GM19240 (cell line): ENCODE measurements around the gene CACNA1C.

Source experiments
- DNase-seq: peaks from one replicate; pipeline ENCODE4 v3.0.0; 2011; ENCODE audit warnings: low spot score; ENCODE audit not compliant: insufficient read length

CACNA1C gene

DNA sequence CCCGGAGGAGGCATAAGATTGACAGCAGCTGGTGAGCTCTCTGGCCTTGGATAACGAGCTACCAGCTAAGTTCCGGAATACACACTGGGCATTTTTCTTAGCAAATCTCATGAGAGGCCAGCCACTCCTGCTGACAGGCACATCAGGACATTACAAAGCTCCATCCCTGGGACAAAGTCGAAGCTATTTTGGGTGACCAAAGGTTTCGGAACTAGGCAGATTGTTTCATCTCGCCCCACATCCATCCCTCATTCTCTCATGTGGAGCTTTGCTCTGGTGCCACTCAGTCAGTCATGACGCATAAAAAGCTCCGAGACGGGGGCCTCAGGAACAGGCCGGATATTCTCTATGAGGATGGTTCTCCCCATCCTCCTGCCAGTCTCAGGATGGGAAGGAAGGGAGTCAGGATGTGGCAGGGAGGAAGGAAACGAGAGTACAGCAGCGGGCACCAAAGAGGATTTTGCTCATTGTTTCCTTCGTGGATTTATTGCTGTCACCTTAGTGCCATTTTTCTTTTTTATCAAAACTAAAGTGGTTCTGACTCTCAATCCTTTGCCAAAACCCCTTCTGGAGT, 488.9 kb downstream of the CACNA1C start:
- no peak for DNase-seq

DNA sequence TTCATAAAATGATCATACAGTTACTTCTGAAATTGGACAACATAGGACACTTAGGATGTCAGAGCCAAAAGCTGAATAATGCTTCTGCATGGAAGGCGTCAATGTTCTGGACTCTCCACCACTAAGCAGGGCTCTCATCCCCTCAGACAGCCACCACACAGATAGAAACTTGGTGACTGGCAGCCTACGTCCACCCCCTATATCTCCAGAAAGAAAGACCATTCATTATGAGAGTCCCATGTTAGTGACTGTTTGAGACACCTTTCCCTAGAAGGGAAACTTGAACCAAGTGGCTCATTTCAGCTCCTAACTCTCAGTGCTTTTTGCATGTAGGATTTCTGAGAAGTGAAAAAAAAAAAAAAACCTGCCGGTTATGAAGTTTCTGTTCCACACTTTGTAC, 491.0 kb downstream of the CACNA1C start:
- DNase-seq = peak; percentile 43

DNA sequence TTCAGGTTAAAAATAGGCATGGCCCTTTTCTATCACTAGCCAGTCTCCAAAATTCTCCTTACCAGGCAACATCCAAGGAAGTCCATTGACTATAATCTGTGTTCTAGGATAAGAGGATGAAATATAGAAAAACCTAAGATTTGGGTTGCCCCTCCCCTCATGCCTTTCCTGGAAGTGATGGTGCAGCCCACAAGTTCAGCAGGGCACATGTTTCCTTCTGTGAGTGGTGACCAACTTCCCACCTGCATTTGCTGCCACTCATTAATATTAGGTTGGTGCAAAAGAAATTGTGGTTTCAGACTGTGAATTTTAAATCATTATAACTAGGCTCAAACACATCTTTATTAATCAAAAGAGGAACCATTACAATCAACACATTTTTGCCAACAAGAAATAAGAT, 491.4 kb downstream of the CACNA1C start:
- no peak for DNase-seq

DNA sequence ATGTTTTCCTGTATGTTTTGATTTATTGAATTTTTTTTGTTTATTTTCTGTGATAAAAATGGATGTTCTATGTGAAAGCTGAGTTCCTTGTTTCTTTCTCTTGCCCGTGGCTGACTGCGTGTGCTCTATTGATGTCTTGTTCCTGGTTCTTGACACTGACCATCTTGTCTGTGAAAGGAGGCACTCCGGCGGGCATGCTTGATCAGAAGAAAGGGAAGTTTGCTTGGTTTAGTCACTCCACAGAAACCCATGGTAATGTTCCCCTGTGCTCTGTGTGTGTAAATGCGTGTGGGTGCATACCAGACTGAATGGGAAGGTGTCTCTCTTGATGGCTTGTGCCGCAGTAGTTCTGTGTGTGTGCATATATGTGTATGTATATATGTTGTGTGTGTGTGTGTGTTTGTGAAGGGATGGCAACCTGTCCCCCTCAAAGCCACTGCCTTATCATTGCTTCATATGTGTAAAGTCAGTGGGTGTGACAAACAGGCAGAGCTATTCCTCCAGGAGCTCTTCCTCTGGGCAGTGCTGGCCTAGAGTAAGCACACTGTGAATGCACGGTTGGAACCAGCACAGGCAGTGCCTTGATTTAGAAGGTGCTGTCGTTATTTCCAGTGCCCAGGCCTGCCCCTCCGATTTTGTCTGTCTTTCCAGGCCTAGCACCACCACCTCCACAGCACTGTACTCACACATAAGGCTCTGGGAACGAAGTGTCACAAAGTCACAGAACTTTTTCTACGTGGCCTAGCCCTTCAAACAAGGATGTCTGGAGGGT, 494.7 kb downstream of the CACNA1C start:
- DNase-seq = no peak

DNA sequence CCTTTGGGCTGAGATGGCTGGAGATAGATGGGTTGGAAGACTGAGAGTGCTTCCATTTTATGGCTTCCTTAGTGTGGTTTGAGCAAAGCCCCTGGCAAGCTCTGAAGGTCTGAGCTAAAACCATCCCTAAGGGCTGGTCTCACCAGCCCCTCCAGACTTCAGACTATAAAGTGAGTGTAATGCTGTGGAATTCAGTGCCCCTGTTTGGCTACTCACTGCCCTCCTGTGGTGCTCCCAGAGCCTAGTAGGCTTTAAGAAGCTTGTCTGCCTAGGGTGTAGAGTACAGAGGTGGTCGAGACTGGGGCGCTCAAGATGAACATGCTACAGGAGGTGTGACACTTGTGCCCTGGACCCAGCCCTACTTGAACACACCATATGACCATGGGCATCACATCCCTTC, 495.3 kb downstream of the CACNA1C start:
- no peak for DNase-seq

DNA sequence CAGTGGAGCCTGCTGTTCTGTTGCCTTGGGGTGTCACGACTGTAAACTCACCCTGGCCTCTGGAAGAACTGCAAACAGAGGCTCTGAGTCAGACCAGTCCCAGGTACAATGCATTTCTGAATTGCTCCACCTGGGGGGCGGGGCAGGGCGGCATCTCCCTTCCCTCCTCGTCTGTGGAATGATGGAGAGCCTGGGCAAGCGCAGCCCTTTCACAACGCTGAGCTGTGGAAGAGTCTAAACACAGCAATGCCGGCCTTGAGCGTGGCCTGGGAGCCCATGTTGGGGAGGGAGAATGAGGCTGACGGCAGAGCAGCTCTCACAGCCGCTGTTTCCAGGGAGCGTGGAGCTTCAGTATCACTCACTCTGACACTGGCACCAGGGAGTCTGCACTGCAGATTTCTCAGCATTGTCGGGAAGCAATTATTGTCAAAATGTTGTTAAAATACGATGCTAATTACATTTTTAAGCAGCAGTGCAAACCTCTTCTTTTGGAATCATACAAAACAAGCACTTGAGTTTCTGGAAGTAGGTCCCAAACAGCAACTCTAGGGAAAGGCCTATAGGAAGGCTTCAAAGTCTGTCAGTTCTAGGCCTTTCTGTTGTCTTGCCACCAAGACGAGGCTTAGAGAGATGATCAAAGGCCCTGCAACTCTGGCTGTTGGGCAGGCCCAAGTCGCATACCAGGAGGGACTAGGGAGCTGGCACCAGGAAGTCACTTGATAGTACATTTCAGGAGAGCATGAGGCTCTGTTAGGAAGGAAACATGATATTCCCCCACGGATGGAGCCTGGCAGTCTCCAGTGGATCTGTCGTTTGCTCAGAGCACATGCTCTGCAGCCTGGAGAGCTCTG, 498.0 kb downstream of the CACNA1C start:
- no peak for DNase-seq

DNA sequence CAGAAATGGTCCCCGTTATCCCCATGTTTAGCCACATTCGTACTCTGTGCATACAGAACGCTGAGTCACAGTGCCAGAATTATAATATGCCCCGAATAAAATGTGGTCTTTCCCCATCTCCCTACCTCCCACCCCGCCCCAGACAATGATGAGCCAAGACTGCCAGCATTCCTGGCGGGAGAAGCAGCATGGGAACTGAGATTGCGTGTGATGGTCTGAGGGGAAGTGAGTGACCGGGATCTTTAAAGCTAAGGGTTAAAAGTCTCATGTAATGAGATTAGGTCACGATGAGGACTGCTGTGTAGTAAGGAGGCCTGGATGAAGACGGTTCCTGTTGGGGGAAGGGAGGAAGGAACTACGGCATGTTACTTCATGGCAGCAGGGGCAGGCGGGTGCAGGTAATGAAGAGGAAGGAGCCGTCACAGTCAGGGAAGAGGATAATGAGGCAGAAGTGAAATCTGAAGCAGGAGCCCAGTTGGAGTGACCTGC, 498.7 kb downstream of the CACNA1C start:
- DNase-seq = no peak

DNA sequence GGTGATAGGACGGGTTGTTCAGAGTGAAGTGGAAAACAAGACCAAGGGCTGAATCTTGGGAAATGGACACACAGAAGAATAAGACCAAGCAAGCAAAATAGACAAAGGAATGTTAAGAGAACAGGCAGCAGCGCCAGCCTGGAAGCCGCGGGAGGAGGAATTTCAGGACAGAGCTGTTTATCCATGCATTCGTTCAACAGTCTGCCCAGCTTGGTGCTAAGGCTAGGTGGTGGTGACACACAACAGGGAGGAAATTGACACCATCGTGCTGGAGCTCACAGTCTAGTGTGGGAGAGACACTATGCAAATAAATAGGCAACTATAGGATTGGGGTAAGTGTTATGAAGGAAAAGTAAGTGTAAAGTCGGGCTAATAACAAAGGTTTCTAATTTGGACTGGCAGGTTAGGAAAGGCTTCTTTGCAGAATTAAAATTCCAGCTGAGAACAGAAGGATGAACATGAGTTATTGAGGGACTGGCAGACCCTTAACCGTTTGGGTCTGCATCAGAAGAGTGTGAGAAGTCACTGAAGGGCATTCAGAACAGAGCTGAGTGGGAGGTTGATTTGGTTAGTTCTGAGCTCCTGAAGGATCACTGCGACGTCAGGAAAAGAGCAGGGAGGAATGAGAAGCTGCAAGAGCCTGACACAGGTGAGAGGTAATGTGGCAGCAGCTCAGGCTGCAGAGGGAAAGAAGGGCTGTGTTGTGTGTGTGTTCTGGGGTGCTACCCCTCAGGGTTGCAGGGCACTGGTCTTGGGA, 499.4 kb downstream of the CACNA1C start:
- no peak for DNase-seq

DNA sequence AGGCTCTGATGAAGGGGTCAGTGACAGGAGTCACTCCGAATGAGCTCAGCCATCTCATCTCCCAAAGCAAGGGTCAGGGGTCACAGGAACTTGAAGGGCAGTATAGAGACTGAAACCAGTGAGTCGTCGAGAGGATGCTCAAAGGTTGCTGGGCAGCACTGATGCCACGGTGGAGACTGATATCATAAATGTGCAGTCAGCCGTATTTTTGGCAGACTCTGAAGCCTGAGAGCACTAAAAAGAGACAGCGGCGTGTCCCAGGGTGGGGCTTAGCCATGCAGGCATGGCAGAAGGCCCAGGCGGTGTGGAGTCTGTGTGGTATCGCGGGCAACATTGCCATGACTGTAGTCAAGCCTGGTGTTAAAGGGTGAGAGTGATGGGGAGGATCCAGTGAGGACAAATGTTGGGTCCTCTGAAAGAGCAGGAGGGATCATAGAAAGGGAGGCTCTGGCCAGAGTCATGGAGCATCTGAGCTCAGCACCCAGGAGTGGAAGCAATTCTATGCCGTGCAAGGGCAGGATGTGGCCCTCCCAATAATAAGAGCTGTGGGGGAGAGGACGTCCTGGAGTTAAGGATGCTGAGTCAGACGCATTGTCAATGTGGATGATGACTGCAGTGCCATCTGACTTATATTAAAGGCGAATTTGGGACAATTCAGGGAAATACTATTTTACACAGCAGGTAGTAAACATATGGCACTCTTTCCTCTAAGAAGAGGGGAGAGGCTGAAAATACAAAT, 500.8 kb downstream of the CACNA1C start:
- DNase-seq = no peak

DNA sequence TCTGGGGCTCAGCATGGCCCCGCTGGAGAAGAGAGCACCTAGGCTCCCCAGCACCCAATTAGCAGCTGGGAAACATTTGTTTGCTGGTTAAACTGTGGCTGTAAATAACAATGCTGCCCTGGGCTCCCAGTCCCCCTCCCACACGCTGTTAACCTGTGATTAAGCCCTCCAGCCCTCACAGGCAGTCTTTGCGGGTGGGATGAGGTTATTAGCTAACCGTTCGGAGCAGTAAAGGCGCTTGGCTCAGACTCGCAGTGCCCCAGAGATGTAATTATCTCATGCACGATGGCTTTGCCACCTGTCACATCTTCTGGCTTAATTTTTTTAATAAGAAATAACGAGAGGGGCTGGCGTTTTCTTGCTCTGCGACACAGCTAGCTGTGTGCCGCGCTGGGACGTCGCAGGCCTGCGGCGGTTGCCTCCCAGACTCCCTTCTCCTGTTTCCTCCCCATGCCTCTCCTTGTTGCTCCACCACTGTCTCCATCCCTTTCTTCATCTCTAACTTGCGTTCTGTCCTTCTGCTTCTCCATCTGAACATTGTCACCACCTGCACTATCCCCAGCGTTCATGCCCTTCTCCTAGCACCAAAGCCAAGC, 502.8 kb downstream of the CACNA1C start:
- DNase-seq = no peak

DNA sequence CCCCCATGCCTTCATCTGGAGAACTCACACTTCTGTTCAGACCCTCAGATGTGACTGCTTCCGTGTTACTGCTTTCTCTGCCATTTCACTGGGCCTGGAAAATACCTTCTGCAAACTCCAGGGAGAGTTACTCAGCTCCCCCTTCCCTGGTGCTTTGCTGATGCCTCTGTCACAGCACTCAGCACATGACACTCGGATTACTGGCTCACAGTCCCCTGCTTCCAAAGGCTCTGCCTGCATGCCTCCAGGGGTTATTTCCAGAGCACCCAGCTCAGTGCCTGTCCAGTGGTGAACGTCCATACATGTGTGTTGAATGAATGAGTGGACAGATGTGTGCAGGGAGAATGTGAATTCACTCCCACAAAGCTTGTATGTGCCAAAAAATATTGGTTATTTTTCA, 504.8 kb downstream of the CACNA1C start:
- no peak for DNase-seq

DNA sequence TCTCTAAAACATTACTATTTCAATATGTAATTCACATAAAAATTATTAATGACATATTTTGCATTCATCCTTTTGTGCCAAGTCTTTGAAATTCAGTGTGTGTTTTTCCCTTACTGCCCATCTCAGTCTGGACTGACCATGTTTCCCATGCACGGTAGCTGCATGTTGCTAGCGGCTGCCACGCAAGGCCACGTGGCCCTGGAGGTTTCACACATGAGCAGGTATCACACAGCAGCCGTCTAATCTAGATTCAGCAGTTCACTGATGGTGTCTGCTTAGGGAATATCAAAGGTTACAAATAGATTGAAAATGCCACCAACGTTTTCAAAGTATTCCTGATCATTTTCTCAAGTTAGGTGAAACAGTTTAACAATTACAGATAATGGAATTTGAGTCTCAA, 507.1 kb downstream of the CACNA1C start:
- no peak for DNase-seq

DNA sequence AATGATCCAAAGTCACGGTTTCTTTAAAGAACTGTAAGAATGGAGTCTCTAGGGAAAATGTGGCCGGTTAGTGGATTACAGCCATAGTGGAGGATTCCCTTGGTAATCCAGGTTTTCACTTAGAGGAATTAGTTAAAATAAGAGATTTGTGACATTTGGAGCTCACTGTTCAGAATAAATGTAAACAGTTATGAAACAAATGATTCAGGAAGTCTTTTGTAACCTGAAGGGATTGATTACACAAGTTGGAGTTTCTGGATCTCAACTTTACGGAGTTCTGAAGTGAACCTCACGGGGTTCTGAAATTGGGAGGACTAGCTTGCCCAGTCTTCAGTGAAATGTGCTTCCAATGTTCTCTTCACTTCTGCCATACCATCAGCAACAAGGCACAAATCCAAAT, 507.6 kb downstream of the CACNA1C start:
- DNase-seq = no peak

DNA sequence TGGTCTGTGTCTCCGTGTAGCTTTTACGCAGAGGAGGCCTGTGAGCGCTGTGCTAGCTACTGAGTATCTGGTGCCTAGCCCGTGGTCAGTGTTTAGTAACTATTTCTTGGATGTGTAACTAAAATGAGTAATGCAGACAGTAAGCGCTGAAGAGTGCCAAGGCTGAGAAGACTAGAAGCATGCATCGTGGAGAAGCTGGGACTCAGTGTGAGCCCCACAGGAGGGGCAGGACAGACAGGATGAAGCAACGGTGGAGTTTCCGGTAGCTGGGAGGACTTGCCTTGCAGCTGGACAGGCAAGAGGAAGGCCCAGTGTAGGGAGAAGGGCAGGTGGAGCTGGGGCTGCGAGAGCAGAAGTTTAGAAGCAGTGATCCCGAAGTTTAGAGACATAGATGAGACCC, 508.6 kb downstream of the CACNA1C start:
- no peak for DNase-seq

DNA sequence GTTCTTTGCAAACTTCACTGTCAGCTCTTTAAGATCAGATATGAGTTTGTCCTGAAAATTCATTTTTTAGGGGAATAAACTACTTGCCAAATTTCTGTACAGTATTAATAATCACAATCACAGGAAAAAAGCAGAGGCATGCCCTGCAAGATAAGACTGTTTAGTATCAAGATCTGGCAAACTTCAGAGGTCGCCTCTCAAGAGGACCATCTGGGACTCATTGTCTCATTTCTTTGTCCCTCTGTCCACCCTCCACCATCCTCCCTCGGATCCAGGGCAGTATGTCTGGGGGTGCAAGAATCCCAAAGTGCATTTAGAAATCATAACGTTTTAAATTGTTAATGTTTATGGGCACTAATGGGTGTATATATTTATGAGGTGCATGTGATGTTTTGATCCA, 509.6 kb downstream of the CACNA1C start:
- no peak for DNase-seq

DNA sequence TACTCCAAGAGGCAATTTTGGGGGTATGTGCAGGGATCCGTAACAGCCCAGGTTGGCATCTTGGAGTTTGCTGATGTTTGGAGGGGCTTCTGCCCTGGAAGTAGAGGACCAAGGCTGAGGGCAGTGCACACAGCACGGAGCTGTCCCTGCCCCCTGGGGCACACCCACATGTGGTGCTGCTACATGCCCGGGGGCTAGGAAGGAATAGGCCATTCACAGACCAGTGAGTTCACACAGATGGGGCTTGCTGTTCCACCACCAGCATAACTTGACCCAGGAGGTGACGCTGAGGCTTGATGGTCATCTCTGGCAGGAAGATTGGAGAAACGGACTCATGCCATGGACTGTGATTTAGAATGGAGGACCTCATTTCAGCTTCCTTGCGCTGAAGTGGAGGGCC, 510.9 kb downstream of the CACNA1C start:
- no peak for DNase-seq

DNA sequence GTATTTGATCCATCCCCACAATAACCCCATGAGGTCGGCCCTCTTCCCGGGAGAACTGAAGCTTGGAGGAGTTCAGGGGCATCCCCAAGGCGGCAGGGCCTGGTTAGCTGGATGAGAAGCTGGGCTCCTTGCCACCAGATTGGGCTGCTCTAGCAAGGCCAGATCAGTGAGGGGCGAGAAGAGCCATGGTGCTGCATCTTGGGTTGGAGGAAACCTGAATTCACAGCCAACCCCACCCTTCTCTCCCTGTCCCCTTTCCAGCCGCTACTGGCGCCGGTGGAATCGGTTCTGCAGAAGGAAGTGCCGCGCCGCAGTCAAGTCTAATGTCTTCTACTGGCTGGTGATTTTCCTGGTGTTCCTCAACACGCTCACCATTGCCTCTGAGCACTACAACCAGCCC, 513.4 kb downstream of the CACNA1C start:
- DNase-seq = no peak

DNA sequence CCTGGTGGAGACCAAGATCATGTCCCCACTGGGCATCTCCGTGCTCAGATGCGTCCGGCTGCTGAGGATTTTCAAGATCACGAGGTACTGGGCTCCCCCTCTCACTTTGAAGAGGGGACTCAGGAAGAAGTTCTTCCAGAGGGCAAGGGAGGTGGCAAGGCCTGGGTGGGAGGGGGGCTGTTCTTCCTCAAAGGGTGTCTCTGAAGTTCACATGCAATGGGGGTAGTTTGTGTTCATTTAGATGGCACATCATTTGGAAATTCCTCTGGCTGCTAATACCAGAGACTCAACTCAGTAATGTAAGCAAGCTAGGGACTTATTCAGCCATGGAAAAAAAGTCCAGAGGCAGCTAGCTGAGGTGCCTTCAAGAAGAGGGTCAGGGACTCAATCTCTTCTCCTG, 514.9 kb downstream of the CACNA1C start:
- DNase-seq = no peak

DNA sequence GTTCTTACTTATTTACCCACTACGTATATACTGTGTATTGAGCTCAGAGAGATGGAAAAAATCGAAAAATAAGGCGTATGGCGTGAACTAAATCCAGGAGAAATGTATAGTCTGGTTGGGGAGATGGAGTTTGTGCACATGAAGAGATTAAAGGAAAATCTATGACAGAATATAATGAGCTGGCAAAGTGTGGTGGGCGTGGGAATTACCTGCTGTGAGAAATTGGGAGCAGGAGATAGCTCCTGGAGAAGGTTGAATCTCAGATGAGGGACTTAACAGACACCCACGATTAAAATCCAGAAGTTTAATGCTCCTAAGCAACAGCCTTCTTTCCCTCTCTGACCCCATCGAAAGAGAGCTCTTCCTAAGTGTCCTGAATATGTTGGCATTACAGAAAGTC, 517.8 kb downstream of the CACNA1C start:
- DNase-seq = no peak

DNA sequence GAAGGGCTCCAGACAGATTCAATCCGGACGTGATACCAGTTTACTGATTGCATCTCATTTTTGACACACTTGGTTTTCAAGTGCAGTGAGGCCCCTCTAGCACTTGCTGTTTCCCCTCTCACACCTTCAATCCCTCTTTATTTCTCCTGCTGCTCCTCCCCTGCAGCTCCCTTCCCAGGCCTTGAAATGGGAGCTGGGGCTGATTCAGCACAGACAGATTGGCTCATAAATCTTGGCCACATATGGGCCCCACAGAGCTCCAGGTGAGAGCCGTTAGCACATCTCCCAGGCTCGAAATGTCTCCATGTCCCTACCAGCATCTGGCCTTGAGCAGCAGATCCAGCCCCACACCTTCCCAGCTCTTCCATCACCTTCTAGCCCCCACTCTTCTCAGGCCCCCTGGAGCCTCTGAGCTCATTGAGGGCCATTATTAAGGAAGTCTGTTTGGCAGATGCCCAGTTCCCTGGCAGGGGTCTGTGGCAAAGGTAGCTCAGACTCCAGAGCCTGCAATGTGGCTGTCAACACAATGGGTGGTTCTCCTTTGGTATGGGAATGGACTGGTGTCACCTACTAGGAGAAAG, 521.7 kb downstream of the CACNA1C start:
- DNase-seq = no peak
